ENCODE data around the gene CFAP61. TPM values are rescaled to one million over a fixed set of nuclear protein-coding genes. Genes with fewer than 3 reads are reported as not detected.

CFAP61 gene
- total RNA-seq, 4 donors from 2014 or later, result not detected

DNA sequence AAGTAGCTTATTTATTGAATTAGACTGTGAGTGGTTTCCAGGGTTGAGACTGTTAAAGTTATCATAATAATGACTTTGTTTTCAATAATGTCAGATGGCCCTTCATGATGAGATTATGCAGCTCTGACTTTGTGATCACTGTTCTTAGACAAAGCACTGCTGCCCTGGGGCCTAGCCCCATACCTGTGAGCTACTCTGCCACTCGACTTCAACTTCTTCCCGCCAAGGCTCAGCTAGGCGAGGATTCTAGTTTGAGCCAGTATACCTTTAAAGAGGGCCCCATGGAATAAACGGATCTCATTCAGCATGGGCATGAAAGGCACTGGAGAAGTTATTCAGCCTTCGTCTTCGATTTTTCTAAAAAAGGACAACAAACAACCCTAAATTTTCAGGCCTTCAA lies 270.6 kb downstream of the CFAP61 start:
- no peak for TF ChIP-seq CTCF (IDR thresholded peaks at IDR 0.05)
- ATAC-seq (ENCODE audit: low FRiP score) (no peak), DNase-seq (ENCODE audit: low spot score) (no peak)

GRCh38 chr20:20327746-20328145 lies 275.4 kb downstream of the CFAP61 start:
- TF ChIP-seq CTCF (IDR thresholded peaks at IDR 0.05), result no peak
- DNase-seq (ENCODE audit: low spot score) (no peak), ATAC-seq (ENCODE audit: low FRiP score) (no peak)

DNA sequence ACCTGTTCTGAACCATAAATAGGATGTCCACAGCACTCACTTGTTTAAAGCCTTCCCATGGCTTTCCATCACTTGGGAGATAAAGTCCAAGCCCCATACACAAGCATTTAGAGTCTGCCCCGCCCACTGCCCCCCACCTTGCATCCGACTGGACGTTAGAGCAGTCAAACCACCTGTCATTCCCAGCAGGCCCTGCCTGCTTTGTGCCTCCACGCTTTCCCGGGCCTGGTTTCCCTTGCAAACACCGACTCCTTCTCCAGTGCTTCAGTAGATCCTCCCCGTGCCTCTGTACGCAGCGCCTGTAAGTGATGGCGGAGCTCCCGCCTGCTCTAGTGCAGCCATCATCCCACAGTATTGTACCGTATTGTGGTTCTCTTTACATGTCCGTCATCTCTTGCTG lies 277.2 kb downstream of the CFAP61 start:
- DNase-seq (ENCODE audit: low spot score) (no peak), ATAC-seq (ENCODE audit: low FRiP score) (no peak)
- no peak for TF ChIP-seq CTCF (IDR thresholded peaks at IDR 0.05)

DNA sequence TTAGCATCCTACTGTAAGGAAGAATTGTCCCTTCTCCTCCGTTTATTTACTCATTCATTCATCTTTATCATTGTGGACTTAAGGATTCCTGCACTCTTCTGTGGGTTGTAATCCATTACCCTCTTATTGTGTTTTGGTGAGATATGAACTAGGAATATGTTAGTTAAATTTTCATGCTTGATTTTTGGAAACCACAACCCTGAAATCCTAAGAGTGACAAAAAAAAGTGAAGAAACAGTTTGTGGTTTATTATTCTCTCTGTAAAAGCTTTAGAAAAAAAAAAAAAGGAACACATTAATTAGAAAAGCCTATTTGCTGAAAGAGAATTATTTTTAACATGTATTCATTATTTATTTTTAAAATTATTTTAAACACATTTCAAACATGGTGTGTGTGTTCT lies 278.8 kb downstream of the CFAP61 start:
- no peak for TF ChIP-seq CTCF (IDR thresholded peaks at IDR 0.05)
- ATAC-seq (ENCODE audit: low FRiP score), result no peak
- DNase-seq (ENCODE audit: low spot score), result no peak

- no peak for ATAC-seq (ENCODE audit: low FRiP score)
Measured at GRCh38 chr20:20331817-20332216, 279.5 kb downstream of the CFAP61 start.

GRCh38 chr20:20333866-20334265 lies 281.5 kb downstream of the CFAP61 start:
- no peak for TF ChIP-seq CTCF (IDR thresholded peaks at IDR 0.05)
- DNase-seq (ENCODE audit: low spot score) (no peak), ATAC-seq (ENCODE audit: low FRiP score) (no peak)

More at GRCh38 chr20:20331817-20332216, 279.5 kb downstream of the CFAP61 start:
- TF ChIP-seq CTCF (IDR thresholded peaks at IDR 0.05), result no peak
- no peak for DNase-seq (ENCODE audit: low spot score)

DNA sequence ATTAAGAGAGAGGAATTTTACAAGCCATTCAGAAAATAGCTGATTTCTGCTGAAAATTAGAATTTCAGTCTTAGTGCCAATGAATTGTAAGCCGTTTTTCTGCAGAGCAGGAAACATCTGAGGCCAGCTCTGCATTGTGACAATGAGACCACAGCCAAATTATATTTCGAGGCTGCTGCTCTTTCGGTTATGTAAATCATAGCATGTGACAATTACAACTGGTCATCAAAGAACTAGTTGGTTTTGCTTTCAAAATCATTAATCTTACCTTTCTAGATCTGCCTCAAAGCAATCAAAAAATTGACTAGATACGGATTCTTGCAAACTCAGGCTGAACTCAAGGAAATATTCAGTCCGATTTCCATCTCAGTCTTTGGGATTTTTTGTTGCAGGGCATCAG lies 282.2 kb downstream of the CFAP61 start:
- TF ChIP-seq CTCF (IDR thresholded peaks at IDR 0.05), result no peak
- ATAC-seq (ENCODE audit: low FRiP score) (no peak), DNase-seq (ENCODE audit: low spot score) (no peak)

Data from omental fat pad (tissue), 4 donors.